ENCODE measurements around the gene AASDH. TPM values are rescaled to one million over a fixed set of nuclear protein-coding genes. Genes with fewer than 3 reads are reported as not detected.

AASDH gene
- total and polyA plus RNA-seq, 7 experiments from 2014 or later = 10.2 to 26.8 (median 15.8) TPM

GRCh38 chr4:56298236-56298635 is 89.1 kb downstream of the AASDH start:
- CTCF ChIA-PET = no interaction called here
- no peak overlapping the region for H3K4me3 Mint-ChIP-seq
- H3K36me3 Mint-ChIP-seq = peaks cover 0 to 3% (median 0%) of the 10 kb centered on the region in 5 donors
- Histone ChIP-seq H3K4me1 (ENCODE audit: control insufficient read depth in 2 of 2, insufficient read depth in 2 of 2, low read length in 2 of 2) (no peaks in the 10 kb centered on the region), H3K27me3 (ENCODE audit: control insufficient read depth in 2 of 2, insufficient read depth in 2 of 2, low read length in 2 of 2) (no peaks in the 10 kb centered on the region), H3K27ac (ENCODE audit: low read depth, low read length) (no peak overlapping the region), H3K4me3 (ENCODE audit: low read length) (no peak overlapping the region), H3K36me3 (ENCODE audit: control insufficient read depth in 2 of 3, insufficient read depth in 3 of 3, low read length in 3 of 3) (no peaks in the 10 kb centered on the region), H3K9me3 (ENCODE audit: control insufficient read depth in 2 of 3, low read length in 3 of 3) (no peaks in the 10 kb centered on the region)
- H3K4me1 Mint-ChIP-seq = peaks cover 4 to 25% (median 16%) of the 10 kb centered on the region in 7 donors
- H3K9me3 Mint-ChIP-seq = peaks cover 0 to 2% (median 0%) of the 10 kb centered on the region in 11 donors
- no peak for DNase-seq
- H3K27ac Mint-ChIP-seq = no peak overlapping the region
- ATAC-seq = no peak
- POLR2A ChIA-PET = no interaction called here
- intact Hi-C loops (cut with micrococcal nuclease) = no loop called here
- peaks cover 0 to 7% (median 0%) of the 10 kb centered on the region in 5 donors for H3K27me3 Mint-ChIP-seq

- no peak overlapping the region for H3K4me3 Mint-ChIP-seq
- H3K27me3 Mint-ChIP-seq = peaks cover 0 to 10% (median 0%) of the 10 kb centered on the region in 5 donors
- CTCF ChIA-PET = no interaction called here
- peaks cover 0 to 5% (median 0%) of the 10 kb centered on the region in 5 donors for H3K36me3 Mint-ChIP-seq
- no peaks in the 10 kb centered on the region for H3K36me3 ChIP-seq (ENCODE audit: control insufficient read depth in 2 of 3, insufficient read depth in 3 of 3, low read length in 3 of 3)
- DNase-seq = no peak
- no peak overlapping the region for H3K27ac ChIP-seq (ENCODE audit: low read depth, low read length)
- no peak overlapping the region for H3K27ac Mint-ChIP-seq
- H3K4me1 ChIP-seq (ENCODE audit: control insufficient read depth in 2 of 2, insufficient read depth in 2 of 2, low read length in 2 of 2) = no peaks in the 10 kb centered on the region
- no peak for ATAC-seq
- intact Hi-C loops (cut with micrococcal nuclease) = no loop called here
- no peaks in the 10 kb centered on the region for H3K27me3 ChIP-seq (ENCODE audit: control insufficient read depth in 2 of 2, insufficient read depth in 2 of 2, low read length in 2 of 2)
- POLR2A ChIA-PET = no interaction called here
- peaks cover 0 to 5% (median 1%) of the 10 kb centered on the region in 11 donors for H3K9me3 Mint-ChIP-seq
- no peak overlapping the region for H3K4me3 ChIP-seq (ENCODE audit: low read length)
- peaks cover 4 to 25% (median 16%) of the 10 kb centered on the region in 7 donors for H3K4me1 Mint-ChIP-seq
- no peaks in the 10 kb centered on the region for H3K9me3 ChIP-seq (ENCODE audit: control insufficient read depth in 2 of 3, low read length in 3 of 3)
Observed at GRCh38 chr4:56297776-56298175, 89.5 kb downstream of the AASDH start.

DNA sequence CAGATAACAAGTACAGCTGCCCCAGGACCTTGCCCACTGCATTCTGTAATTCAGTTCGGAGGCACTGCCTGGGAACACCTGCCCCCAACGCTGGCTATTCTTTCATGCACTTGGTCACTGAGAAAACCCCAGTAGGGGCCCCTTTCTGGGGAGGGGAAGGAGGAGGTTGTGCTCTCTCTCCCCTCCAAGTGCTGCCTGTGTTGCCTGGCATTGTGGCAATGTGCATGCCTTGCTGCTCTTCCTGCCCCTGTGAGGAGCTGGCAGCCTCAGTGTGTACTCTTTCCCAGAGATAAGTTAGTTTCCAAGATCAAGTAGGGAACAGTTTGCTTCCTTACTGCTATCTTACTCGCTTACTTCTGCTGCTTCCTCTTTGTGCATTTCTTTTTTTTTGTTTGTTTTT is 90.8 kb downstream of the AASDH start:
- no peak overlapping the region for H3K27ac ChIP-seq (ENCODE audit: low read depth, low read length)
- intact Hi-C loops (cut with micrococcal nuclease) = no loop called here
- no peaks in the 10 kb centered on the region for H3K36me3 ChIP-seq (ENCODE audit: control insufficient read depth in 2 of 3, insufficient read depth in 3 of 3, low read length in 3 of 3)
- ATAC-seq (no peak), DNase-seq (no peak)
- H3K27me3 ChIP-seq (ENCODE audit: control insufficient read depth in 2 of 2, insufficient read depth in 2 of 2, low read length in 2 of 2) = no peaks in the 10 kb centered on the region
- H3K4me1 ChIP-seq (ENCODE audit: control insufficient read depth in 2 of 2, insufficient read depth in 2 of 2, low read length in 2 of 2) = no peaks in the 10 kb centered on the region
- Mint-ChIP-seq H3K4me1 (peaks cover 4 to 25% (median 16%) of the 10 kb centered on the region in 7 donors), H3K27ac (no peak overlapping the region), H3K27me3 (peaks cover 0 to 13% (median 0%) of the 10 kb centered on the region in 5 donors), H3K36me3 (peaks cover 0 to 5% (median 4%) of the 10 kb centered on the region in 5 donors), H3K4me3 (peak overlapping the region in 1 of 10 donors; percentile 23), H3K9me3 (peaks cover 0 to 12% (median 3%) of the 10 kb centered on the region in 11 donors)
- CTCF ChIA-PET = no interaction called here
- no peaks in the 10 kb centered on the region for H3K9me3 ChIP-seq (ENCODE audit: control insufficient read depth in 2 of 3, low read length in 3 of 3)
- POLR2A ChIA-PET = no interaction called here
- H3K4me3 ChIP-seq (ENCODE audit: low read length) = no peak overlapping the region

GRCh38 chr4:56293121-56293520 is 94.2 kb downstream of the AASDH start:
- Mint-ChIP-seq H3K4me3 (no peak overlapping the region), H3K36me3 (peaks cover 0 to 5% (median 4%) of the 10 kb centered on the region in 5 donors), H3K4me1 (peaks cover 14 to 40% (median 30%) of the 10 kb centered on the region in 7 donors), H3K27me3 (peaks cover 0 to 8% (median 0%) of the 10 kb centered on the region in 5 donors), H3K9me3 (peaks cover 0 to 14% (median 3%) of the 10 kb centered on the region in 11 donors), H3K27ac (no peak overlapping the region)
- H3K4me1 ChIP-seq (ENCODE audit: control insufficient read depth in 2 of 2, insufficient read depth in 2 of 2, low read length in 2 of 2) = peaks cover 0 to 15% of the 10 kb centered on the region in 2 donors
- DNase-seq (no peak), ATAC-seq (no peak)
- intact Hi-C loops (cut with micrococcal nuclease) = no loop called here
- no peak overlapping the region for H3K4me3 ChIP-seq (ENCODE audit: low read length)
- ChIA-PET POLR2A (no interaction called here), CTCF (no interaction called here)
- no peaks in the 10 kb centered on the region for H3K9me3 ChIP-seq (ENCODE audit: control insufficient read depth in 2 of 3, low read length in 3 of 3)
- no peaks in the 10 kb centered on the region for H3K27me3 ChIP-seq (ENCODE audit: control insufficient read depth in 2 of 2, insufficient read depth in 2 of 2, low read length in 2 of 2)
- no peaks in the 10 kb centered on the region for H3K36me3 ChIP-seq (ENCODE audit: control insufficient read depth in 2 of 3, insufficient read depth in 3 of 3, low read length in 3 of 3)
- H3K27ac ChIP-seq (ENCODE audit: low read depth, low read length) = no peak overlapping the region

DNA sequence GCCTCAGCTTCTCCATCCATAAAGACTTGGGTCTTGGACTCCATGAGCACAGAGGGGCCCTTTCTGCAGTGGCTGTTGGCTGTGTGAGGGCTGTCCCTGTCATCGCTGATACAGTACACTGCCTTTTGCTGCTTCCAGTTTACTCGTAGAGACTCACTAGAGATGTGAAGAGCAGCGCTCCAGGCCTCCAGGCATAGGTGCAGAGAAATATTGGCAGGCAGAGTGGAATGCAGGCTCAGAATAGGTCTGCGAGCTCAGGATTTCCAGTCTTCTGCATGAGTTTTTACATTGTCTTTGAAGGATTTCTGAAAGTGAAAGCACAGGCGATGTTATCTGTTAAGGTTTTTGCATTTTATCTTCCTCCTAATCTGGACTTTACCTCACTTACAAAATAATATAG is 97.4 kb downstream of the AASDH start:
- Histone ChIP-seq H3K27me3 (ENCODE audit: control insufficient read depth in 2 of 2, insufficient read depth in 2 of 2, low read length in 2 of 2) (no peaks in the 10 kb centered on the region), H3K4me1 (ENCODE audit: control insufficient read depth in 2 of 2, insufficient read depth in 2 of 2, low read length in 2 of 2) (peaks cover 0 to 15% of the 10 kb centered on the region in 2 donors), H3K9me3 (ENCODE audit: control insufficient read depth in 2 of 3, low read length in 3 of 3) (no peaks in the 10 kb centered on the region), H3K36me3 (ENCODE audit: control insufficient read depth in 2 of 3, insufficient read depth in 3 of 3, low read length in 3 of 3) (no peaks in the 10 kb centered on the region), H3K4me3 (ENCODE audit: low read length) (peak overlapping the region; percentile 20), H3K27ac (ENCODE audit: low read depth, low read length) (peak overlapping the region; percentile 45)
- Mint-ChIP-seq H3K27ac (peak overlapping the region in 8 of 9 donors; percentile 45 to 83 (median 65)), H3K4me3 (peak overlapping the region; percentile 57 to 90 (median 78)), H3K9me3 (peaks cover 0 to 14% (median 3%) of the 10 kb centered on the region in 11 donors), H3K27me3 (peaks cover 0 to 11% (median 0%) of the 10 kb centered on the region in 5 donors), H3K4me1 (peaks cover 14 to 41% (median 29%) of the 10 kb centered on the region in 7 donors), H3K36me3 (peaks cover 0 to 5% (median 4%) of the 10 kb centered on the region in 5 donors)
- ChIA-PET CTCF (no interaction called here), POLR2A (no interaction called here)
- ATAC-seq = peak; percentile 34
- intact Hi-C loops (cut with micrococcal nuclease) = no loop called here
- peak in 4 of 9 donors; percentile 2 to 22 (median 12) for DNase-seq

DNA sequence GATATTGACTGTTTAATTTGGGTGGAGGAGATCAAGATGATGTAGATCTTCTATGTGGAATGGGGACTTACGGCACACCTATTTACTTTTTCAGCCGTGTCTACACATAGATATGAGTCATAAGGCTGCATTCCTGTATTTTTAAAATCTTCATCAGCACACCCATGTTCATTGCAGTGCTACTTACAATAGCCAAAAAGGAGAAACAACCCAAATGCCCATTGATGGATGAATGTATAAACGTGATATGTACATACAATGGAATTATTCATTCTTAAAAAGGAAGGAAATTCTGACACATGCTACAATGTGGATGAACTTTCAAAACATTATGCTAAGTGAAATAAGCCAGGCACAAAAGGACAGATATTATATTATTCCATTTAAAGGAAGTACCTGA is 98.6 kb downstream of the AASDH start:
- no peak for ATAC-seq

More for the DNA sequence above, 98.6 kb downstream of the AASDH start:
- Histone ChIP-seq H3K4me1 (ENCODE audit: control insufficient read depth in 2 of 2, insufficient read depth in 2 of 2, low read length in 2 of 2) (peaks cover 0 to 15% of the 10 kb centered on the region in 2 donors), H3K27ac (ENCODE audit: low read depth, low read length) (no peak overlapping the region), H3K9me3 (ENCODE audit: control insufficient read depth in 2 of 3, low read length in 3 of 3) (no peaks in the 10 kb centered on the region), H3K36me3 (ENCODE audit: control insufficient read depth in 2 of 3, insufficient read depth in 3 of 3, low read length in 3 of 3) (no peaks in the 10 kb centered on the region), H3K27me3 (ENCODE audit: control insufficient read depth in 2 of 2, insufficient read depth in 2 of 2, low read length in 2 of 2) (no peaks in the 10 kb centered on the region), H3K4me3 (ENCODE audit: low read length) (no peak overlapping the region)
- intact Hi-C loops (cut with micrococcal nuclease) = no loop called here
- Mint-ChIP-seq H3K4me3 (peak overlapping the region in 3 of 10 donors; percentile 1 to 36 (median 8)), H3K27ac (no peak overlapping the region), H3K9me3 (peaks cover 0 to 14% (median 3%) of the 10 kb centered on the region in 11 donors), H3K27me3 (peaks cover 0 to 11% (median 0%) of the 10 kb centered on the region in 5 donors), H3K36me3 (peaks cover 0 to 5% (median 4%) of the 10 kb centered on the region in 5 donors), H3K4me1 (peaks cover 14 to 41% (median 29%) of the 10 kb centered on the region in 7 donors)
- CTCF ChIA-PET = no interaction called here
- DNase-seq = no peak
- POLR2A ChIA-PET = no interaction called here

All from naive thymus-derived CD4-positive, alpha-beta T cell (primary cell).